ENCODE measurements around the gene STX17. TPM values are rescaled to one million over a fixed set of nuclear protein-coding genes. Genes with fewer than 3 reads are reported as not detected.
"Not testable (repeated sequence)": the region's sequence is repeated elsewhere in the genome, so short reads cannot be mapped to it uniquely, and the experiment has no call there.

Gene STX17
- total RNA-seq, 1 donor from 2014 or later, result 20.2 TPM

GRCh38 chr9:99980598-99980997, 74.1 kb downstream of the STX17 start:
- TF ChIP-seq, protein P1, sequence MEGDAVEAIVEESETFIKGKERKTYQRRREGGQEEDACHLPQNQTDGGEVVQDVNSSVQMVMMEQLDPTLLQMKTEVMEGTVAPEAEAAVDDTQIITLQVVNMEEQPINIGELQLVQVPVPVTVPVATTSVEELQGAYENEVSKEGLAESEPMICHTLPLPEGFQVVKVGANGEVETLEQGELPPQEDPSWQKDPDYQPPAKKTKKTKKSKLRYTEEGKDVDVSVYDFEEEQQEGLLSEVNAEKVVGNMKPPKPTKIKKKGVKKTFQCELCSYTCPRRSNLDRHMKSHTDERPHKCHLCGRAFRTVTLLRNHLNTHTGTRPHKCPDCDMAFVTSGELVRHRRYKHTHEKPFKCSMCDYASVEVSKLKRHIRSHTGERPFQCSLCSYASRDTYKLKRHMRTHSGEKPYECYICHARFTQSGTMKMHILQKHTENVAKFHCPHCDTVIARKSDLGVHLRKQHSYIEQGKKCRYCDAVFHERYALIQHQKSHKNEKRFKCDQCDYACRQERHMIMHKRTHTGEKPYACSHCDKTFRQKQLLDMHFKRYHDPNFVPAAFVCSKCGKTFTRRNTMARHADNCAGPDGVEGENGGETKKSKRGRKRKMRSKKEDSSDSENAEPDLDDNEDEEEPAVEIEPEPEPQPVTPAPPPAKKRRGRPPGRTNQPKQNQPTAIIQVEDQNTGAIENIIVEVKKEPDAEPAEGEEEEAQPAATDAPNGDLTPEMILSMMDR (IDR thresholded peaks at IDR 0.05), result no peak
- DNase-seq (ENCODE audit: low spot score), result no peak
- H3K9me3 Mint-ChIP-seq (ENCODE audit: low read depth), result no peaks in the 10 kb centered on the region
- H3K27ac Mint-ChIP-seq (ENCODE audit: unreplicated experiment), result no peak overlapping the region
- no peaks in the 10 kb centered on the region for H3K27me3 Mint-ChIP-seq (ENCODE audit: low read depth)
- peaks cover 7% of the 10 kb centered on the region for H3K36me3 Mint-ChIP-seq (ENCODE audit: low read depth)
- peaks cover 8% of the 10 kb centered on the region for H3K4me1 Mint-ChIP-seq (ENCODE audit: low read depth)
- H3K4me3 Mint-ChIP-seq (ENCODE audit: unreplicated experiment), result no peak overlapping the region

DNA sequence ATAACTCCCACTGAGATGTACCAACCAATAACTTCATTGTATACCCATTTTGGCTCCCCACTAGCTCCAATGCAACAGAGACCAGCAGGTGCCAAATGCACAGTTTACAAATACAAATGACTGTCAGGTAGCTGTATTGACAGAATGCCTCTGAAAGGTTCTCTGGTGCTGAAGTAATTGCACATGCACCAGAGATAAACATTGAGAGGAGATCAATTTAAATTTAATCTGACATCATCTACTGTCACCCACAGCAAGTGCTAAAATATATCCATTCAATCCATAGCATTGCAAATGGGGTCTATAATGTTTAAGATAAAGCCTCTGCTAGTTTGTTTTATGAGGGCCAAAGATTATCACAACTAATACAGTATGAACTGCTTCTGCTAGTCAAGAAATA, 80.2 kb downstream of the STX17 start:
- DNase-seq (ENCODE audit: low spot score), result no peak
- Mint-ChIP-seq H3K27ac (ENCODE audit: unreplicated experiment) (no peak overlapping the region), H3K9me3 (ENCODE audit: low read depth) (peaks cover 23% of the 10 kb centered on the region), H3K4me3 (ENCODE audit: unreplicated experiment) (no peak overlapping the region), H3K36me3 (ENCODE audit: low read depth) (peaks cover 29% of the 10 kb centered on the region), H3K4me1 (ENCODE audit: low read depth) (peaks cover 6% of the 10 kb centered on the region), H3K27me3 (ENCODE audit: low read depth) (no peaks in the 10 kb centered on the region)
- TF ChIP-seq, protein P1 (IDR thresholded peaks at IDR 0.05), result no peak

DNA sequence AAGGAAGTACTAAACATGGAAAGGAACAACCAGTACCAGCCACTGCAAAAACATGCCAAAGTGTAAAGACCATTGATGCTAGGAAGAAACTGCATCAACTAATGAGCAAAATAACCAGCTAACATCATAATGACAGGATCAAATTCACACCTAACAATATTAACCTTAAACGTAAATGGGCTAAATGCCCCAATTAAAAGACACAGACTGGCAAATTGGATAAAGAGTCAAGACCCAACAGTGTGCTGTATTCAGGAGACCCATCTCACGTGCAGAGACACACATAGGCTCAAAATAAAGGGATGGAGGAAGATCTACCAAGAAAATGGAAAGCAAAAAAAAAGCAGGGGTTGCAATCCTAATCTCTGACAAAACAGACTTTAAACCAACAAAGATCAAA, 84.1 kb downstream of the STX17 start:
- not testable (repeated sequence) for H3K27ac Mint-ChIP-seq (ENCODE audit: unreplicated experiment); H3K4me3 Mint-ChIP-seq (ENCODE audit: unreplicated experiment); H3K27me3 Mint-ChIP-seq (ENCODE audit: low read depth); DNase-seq (ENCODE audit: low spot score); H3K4me1 Mint-ChIP-seq (ENCODE audit: low read depth)
- peaks cover 35% of the 10 kb centered on the region for H3K36me3 Mint-ChIP-seq (ENCODE audit: low read depth)
- peaks cover 41% of the 10 kb centered on the region for H3K9me3 Mint-ChIP-seq (ENCODE audit: low read depth)

DNA sequence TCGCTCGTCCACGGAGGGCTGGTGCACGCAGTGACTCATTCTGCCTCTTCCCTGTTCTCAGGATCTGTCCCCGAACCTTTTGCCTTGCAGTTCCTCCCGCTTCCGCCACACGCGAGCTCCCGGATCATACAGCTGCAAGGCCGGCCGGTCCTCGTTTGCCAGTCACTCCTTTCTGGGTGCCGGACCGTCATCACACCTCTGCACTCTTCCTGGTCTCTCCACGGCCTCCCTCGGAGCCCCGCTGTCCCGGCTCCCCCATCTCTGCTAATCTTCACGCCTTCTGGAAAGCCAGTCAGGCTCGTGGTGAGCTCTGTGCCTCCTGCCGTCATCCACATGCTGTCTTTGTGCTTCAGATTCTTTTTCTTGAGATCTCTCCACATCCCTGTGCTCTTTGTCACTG, 91.8 kb downstream of the STX17 start:
- Mint-ChIP-seq H3K36me3 (ENCODE audit: low read depth) (peaks cover 28% of the 10 kb centered on the region), H3K27ac (ENCODE audit: unreplicated experiment) (no peak overlapping the region), H3K4me1 (ENCODE audit: low read depth) (no peaks in the 10 kb centered on the region), H3K9me3 (ENCODE audit: low read depth) (peaks cover 8% of the 10 kb centered on the region), H3K27me3 (ENCODE audit: low read depth) (no peaks in the 10 kb centered on the region), H3K4me3 (ENCODE audit: unreplicated experiment) (no peak overlapping the region)
- peak; percentile 85 for DNase-seq (ENCODE audit: low spot score)
- TF ChIP-seq, protein P1 (IDR thresholded peaks at IDR 0.05), result no peak

DNA sequence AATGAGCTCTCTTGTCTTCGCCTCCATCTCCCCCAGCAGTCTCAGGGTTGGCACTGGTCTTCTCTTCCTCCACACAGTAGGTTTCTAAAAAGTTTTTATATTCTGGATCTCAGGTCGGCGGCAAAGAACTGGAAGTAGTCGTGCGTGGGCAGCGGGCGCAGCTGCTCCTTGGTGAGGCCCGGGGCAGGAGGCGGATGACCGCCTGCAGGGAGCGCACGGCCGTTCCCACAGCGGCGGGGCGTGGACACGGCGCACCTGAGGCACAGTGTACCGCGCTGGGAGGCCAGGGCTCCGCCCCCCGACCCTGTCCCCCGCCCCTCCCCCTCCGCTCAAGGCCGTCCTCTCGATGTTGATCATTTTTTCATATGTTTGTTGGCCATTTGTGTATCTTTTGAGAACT, 92.4 kb downstream of the STX17 start:
- Mint-ChIP-seq H3K4me3 (ENCODE audit: unreplicated experiment) (no peak overlapping the region), H3K27me3 (ENCODE audit: low read depth) (no peaks in the 10 kb centered on the region), H3K36me3 (ENCODE audit: low read depth) (peaks cover 24% of the 10 kb centered on the region), H3K27ac (ENCODE audit: unreplicated experiment) (no peak overlapping the region), H3K4me1 (ENCODE audit: low read depth) (no peaks in the 10 kb centered on the region), H3K9me3 (ENCODE audit: low read depth) (peaks cover 8% of the 10 kb centered on the region)
- TF ChIP-seq, protein P1 (IDR thresholded peaks at IDR 0.05), result no peak
- no peak for DNase-seq (ENCODE audit: low spot score)

DNA sequence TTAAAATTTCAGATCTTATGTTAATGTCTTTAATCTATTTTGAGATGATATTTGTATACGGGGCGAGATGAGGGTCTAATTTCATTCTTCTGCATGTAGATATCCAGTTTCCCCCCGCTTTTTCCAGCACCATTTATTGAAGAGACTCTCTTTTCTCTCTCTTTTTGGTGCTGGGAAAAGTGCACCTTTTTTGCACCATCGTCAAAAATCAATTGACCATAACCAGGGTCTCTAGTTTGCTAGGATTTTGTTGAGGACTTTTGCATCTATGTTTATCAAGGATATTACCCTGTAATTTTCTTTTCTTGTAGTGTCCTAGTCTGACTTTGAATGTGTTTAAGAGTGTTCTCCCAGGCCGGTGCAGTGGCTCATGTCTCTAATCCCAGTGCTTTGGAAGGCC, 93.3 kb downstream of the STX17 start:
- DNase-seq (ENCODE audit: low spot score), result no peak
- Mint-ChIP-seq H3K4me3 (ENCODE audit: unreplicated experiment) (no peak overlapping the region), H3K9me3 (ENCODE audit: low read depth) (peaks cover 5% of the 10 kb centered on the region), H3K4me1 (ENCODE audit: low read depth) (no peaks in the 10 kb centered on the region), H3K36me3 (ENCODE audit: low read depth) (peaks cover 23% of the 10 kb centered on the region), H3K27ac (ENCODE audit: unreplicated experiment) (no peak overlapping the region), H3K27me3 (ENCODE audit: low read depth) (no peaks in the 10 kb centered on the region)
- TF ChIP-seq, protein P1 (IDR thresholded peaks at IDR 0.05), result no peak

All from chondrocyte (in vitro differentiated cells).